GM10266 (cell line): ENCODE measurements around the gene PARD3.

Experiments
- DNase-seq: peaks from one replicate; pipeline ENCODE4 v3.0.0; 2012; ENCODE audit errors: extremely low spot score
- TF ChIP-seq, protein P1 (sequence below): IDR thresholded peaks from 2 replicates; pipeline ENCODE4 v1.5.1; 2012; ENCODE audit warnings: mild to moderate bottlenecking, low read depth; ENCODE audit not compliant: control insufficient read depth, insufficient read depth; ENCODE audit errors: missing control alignments

PARD3 gene

DNA sequence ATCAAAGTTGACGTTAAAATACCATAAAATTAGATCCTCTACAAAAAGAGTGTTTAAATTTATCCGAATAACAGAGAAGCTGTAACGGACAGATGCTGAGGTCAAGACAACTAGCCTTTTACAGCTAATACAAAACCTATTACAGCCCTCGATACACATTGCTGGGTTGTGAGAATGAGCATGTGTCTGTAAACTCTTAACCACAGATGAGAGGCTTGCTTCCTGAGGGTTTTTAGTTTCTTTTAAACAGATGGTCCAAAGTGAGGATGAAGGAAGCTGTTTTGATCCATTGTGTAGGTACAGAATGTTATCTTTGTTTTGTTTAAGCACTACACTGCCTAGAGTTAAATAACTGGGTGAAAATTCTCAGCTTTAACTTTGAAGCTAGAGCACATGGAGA, 578.2 kb downstream of the PARD3 start:
- TF ChIP-seq, protein P1, sequence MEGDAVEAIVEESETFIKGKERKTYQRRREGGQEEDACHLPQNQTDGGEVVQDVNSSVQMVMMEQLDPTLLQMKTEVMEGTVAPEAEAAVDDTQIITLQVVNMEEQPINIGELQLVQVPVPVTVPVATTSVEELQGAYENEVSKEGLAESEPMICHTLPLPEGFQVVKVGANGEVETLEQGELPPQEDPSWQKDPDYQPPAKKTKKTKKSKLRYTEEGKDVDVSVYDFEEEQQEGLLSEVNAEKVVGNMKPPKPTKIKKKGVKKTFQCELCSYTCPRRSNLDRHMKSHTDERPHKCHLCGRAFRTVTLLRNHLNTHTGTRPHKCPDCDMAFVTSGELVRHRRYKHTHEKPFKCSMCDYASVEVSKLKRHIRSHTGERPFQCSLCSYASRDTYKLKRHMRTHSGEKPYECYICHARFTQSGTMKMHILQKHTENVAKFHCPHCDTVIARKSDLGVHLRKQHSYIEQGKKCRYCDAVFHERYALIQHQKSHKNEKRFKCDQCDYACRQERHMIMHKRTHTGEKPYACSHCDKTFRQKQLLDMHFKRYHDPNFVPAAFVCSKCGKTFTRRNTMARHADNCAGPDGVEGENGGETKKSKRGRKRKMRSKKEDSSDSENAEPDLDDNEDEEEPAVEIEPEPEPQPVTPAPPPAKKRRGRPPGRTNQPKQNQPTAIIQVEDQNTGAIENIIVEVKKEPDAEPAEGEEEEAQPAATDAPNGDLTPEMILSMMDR = no peak
- no peak for DNase-seq

DNA sequence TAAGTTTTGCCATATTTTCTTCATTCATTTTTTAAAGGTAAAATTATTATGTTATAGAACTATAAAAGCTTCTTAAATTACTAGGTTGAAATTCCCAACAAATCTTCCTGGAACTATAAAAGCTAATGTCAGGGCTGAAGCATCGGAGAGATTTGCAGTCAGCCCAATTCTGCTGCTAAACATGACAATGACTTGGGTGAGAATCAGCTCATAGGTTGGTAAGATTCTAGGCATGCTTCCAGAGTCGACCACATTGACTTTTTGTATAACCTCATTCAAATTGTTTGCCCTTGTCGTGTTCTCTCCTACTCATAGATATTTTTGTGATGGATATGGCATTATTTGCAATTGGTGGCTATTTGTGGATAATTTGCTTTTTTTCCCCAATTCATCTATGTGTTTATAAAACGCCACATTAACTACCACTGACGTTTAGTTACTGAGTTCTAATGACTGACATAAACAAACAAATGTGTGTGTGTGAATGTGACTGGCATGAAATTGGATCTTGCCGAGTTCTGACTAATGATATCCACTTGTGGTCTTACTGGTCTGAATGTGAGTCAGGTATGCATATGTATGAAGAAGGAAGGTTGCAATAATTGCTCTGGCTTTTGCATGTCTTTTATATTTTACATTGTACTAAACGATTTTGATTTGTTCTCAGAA, 579.8 kb downstream of the PARD3 start:
- no peak for DNase-seq
- TF ChIP-seq, protein P1 = no peak

DNA sequence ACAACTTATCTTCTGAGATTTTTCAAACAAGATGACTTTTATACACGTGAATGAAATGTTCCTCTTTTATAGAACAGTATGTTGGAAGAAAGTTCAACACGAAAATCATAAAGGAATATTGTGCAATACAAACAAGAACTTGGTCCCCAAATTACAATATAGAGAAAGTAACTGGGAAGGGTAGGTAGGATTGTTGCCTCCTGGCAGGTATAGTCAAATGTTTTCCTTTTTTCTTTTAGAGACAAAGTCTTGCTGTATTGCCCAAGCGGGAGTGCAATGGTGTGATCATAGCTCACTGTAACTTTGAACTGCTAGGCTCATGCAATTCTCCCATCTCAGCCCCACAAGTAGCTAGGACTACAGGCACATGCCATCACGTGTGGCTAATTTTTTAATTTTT, 582.6 kb downstream of the PARD3 start:
- TF ChIP-seq, protein P1 = no peak
- no peak for DNase-seq

DNA sequence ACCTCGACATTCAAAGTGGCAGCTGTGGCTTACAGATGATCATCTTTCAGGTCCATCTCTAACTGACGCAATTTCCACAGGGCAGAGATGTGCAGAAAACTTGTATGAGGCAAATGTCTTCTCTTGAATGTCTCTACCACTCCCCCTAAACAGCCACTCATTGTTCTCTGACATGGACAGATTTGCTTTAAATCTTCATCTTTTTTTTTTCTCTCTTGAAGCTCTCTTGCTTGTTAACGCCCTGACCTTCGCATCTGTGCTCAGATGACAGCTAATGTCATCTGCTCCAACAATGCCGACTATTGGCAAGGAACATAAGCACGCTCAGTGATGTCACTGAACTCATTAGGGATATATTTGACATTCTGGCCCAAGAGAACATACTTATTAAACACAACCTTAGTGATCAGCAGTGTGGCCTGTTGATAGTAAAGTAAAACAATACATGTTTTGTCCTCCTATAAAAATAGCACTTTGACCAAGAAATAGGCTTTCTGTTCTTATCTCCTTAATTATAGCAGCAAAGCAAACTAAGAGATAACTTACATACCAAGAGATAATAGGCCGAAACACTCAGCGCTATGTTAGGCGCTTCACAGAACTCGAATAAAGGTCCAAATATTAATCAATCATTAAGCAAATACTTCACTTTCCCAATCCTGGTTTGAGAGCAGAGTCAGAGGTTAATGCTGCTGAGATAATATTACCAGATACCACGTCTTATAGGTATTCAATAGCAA, 583.5 kb downstream of the PARD3 start:
- TF ChIP-seq, protein P1 = no peak
- no peak for DNase-seq

DNA sequence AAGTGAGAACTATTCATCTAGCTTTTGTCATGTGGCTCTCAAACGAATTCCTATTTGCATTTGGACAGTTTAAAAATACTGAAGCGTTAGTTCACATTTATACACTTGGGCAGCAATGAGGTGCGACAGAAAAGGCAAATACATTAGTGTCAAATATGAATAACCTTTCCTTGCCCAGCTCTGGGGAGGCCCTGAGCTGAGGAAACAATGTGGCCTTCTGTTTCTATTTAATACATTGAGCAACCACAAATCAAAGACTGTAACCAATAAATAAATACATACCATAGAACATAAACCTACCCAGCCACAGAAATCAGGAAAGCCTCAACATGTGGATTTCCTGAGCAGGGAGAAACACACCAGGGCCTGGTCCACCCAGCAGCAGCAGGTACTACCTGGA, 585.2 kb downstream of the PARD3 start:
- DNase-seq = no peak
- TF ChIP-seq, protein P1 = no peak

DNA sequence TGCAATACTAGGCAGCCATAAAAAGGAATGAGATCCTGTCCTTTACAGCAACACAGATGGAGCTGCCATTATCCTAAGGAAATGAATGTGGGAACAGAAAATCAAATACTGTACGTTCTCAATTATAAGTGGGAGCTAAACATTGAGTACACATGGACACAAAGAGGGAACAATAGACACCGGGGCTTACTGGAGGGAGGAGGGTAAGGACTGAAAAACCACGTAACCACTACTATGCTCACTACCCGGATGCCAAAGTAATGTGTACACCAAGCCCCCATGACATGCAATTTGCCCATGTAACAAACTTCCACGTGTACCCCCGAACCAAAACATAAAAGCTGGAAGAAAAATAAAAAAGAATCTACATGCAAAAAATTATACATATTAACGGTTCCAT, 587.0 kb downstream of the PARD3 start:
- TF ChIP-seq, protein P1 = no peak
- no peak for DNase-seq

DNA sequence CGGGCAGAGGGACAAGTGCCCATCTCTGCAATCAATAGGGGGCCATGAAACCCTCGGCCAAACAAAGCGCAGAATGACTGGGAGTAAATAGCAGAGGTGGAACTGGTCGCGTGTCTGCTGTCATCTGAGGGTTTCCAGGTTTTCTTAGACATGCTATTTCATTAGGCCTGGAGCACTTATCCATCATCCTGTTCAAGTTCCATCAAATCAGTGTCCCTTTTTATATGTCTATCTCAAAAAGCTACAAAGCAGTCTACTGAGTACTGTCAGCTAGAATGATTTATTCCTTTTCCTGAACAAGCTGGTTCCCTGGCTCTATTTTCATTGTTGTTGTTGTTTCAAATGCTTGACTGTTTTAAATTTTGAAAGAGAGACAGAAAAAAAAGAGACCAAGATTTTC, 590.5 kb downstream of the PARD3 start:
- TF ChIP-seq, protein P1 = no peak
- DNase-seq = no peak
